ENCODE data around the gene XAGE1A. TPM values are rescaled to one million over a fixed set of nuclear protein-coding genes. Genes with fewer than 3 reads are reported as not detected.
"Not testable (repeated sequence)": the region's sequence is repeated elsewhere in the genome, so short reads cannot be mapped to it uniquely, and the experiment has no call there.

The XAGE1A gene, protein sequence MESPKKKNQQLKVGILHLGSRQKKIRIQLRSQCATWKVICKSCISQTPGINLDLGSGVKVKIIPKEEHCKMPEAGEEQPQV
- total RNA-seq, result not detected

DNA sequence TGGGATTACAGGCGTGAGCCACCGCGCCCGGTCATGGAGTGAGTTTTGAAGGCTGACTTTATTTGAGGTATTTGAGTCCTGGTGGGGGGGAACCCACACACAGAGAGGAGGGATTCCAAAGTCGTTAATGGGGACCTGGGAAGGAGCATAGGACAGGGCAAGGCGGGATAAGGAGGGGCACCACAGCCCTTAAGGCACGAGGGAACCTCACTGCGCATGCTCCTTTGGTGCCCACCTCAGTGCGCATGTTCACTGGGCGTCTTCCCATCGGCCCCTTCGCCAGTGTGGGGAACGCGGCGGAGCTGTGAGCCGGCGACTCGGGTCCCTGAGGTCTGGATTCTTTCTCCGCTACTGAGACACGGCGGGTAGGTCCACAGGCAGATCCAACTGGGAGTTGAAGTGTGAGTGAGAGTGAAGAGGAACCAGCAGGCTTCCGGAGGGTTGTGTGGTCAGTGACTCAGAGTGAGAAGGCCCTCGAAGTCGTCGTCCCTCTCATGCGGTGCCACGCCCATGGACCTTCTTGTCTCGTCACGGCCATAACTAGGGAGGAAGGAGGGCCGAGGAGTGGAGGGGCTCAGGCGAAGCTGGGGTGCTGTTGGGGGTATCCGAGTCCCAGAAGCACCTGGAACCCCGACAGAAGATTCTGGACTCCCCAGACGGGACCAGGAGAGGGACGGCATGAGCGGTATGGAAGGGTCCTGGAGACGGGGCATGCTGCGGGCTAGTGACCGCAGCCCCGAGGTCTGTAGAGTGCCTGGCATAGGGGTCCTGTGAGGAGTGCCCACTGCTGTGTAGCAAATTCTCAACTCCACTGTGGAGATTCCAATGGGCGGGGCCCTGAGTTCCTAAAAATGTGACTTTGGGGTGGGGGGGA is at the start of gene XAGE1A:
Gene XAGE1A (plus strand): TSS at position 264 of the 874 bp plus-strand sequence. CDS start 1,554 bp downstream, outside the sequence.
- CTCF ChIA-PET; H3K36me3 Mint-ChIP-seq (ENCODE audit: low read depth); H3K4me1 Mint-ChIP-seq; H3K9me3 Mint-ChIP-seq; H3K27me3 Mint-ChIP-seq; H3K4me3 Mint-ChIP-seq; DNase-seq; POLR2A ChIA-PET; H3K27ac Mint-ChIP-seq: not testable (repeated sequence)

DNA sequence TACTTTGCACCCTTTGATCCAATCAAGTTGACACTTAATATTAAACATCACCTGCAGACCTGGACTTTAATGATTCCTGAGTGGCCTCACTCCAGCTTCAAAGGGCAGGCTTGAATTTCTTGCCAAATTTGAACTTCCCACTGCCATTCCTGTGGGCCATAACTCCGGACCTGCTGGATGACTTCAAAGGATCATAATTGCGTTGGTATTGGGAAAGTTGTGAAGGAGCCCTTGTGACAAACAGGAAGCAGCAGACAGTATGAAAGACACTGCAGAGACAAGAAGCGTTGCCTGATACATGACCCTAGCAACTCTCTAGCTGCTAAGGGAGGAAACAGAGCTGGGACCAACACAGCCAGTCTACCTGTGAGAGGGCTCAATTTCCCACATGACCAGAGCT is 43.6 kb upstream of the XAGE1A start:
- POLR2A ChIA-PET; H3K36me3 Mint-ChIP-seq (ENCODE audit: low read depth); H3K4me3 Mint-ChIP-seq; H3K9me3 Mint-ChIP-seq; H3K27me3 Mint-ChIP-seq; CTCF ChIA-PET; H3K4me1 Mint-ChIP-seq; H3K27ac Mint-ChIP-seq; DNase-seq: not testable (repeated sequence)

DNA sequence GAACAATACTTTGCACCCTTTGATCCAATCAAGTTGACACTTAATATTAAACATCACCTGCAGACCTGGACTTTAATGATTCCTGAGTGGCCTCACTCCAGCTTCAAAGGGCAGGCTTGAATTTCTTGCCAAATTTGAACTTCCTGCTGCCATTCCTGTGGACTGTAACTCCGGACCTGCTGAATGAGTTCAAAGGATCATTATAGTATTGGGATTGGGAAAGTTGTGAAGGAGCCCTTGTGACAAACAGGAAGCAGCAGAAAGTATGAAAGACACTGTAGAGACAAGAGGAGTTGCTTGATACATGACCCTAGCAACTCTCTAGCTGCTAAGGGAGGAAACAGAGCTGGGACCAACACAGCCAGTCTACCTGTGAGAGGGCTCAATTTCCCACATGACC is 24.3 kb upstream of the XAGE1A start:
- H3K4me3 Mint-ChIP-seq; H3K27me3 Mint-ChIP-seq; POLR2A ChIA-PET; H3K27ac Mint-ChIP-seq; DNase-seq; H3K36me3 Mint-ChIP-seq (ENCODE audit: low read depth); H3K4me1 Mint-ChIP-seq; H3K9me3 Mint-ChIP-seq: not testable (repeated sequence)
- CTCF ChIA-PET, result interaction anchor here (0.6 kb wide), 1 partner anchor 679 kb away, joined by 3 read pairs; no protein-coding TSS in a partner anchor

DNA sequence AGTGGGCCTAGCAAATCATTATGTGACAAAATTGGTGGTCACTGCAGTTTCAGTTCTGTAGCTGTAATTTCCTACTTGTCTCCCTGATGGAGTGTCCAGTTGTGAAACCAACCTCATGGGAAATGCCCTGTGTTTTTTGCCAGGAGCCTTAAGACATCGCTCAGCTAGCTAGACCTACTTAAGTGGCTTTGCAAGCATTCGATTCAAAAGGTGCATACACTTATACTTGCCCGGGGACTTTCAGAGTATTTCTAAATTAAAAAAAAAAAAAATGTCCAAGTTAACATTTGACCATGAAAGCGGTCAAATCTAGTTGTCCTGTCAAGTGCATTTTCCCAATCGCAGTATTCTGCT is 788 bp downstream of the XAGE1A start:
- H3K36me3 Mint-ChIP-seq (ENCODE audit: low read depth); DNase-seq; H3K4me3 Mint-ChIP-seq; H3K27ac Mint-ChIP-seq; POLR2A ChIA-PET; H3K9me3 Mint-ChIP-seq; H3K4me1 Mint-ChIP-seq; CTCF ChIA-PET; H3K27me3 Mint-ChIP-seq: not testable (repeated sequence)

DNA sequence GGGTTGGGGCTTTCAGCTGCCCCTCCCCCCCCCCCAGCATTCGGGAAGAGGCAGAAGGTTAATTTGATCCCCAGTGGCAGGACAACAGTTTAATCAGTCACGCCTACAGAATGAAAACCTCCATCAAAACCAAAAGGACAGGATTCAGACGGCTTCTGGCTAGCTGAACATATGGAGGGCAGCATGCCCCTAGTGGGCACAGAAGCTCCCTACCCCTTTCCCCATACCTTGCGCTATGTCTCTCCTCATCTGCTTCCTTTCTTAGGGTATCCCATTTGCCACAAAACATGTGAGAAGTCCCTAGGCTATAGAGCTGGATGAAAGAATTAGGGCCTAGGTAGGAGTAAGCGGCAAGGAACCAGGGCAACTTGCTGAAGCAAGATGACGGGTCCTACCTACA is 5.8 kb downstream of the XAGE1A start:
- H3K4me1 Mint-ChIP-seq; H3K27me3 Mint-ChIP-seq; H3K9me3 Mint-ChIP-seq; H3K4me3 Mint-ChIP-seq; POLR2A ChIA-PET; DNase-seq; CTCF ChIA-PET; H3K27ac Mint-ChIP-seq; H3K36me3 Mint-ChIP-seq (ENCODE audit: low read depth): not testable (repeated sequence)

DNA sequence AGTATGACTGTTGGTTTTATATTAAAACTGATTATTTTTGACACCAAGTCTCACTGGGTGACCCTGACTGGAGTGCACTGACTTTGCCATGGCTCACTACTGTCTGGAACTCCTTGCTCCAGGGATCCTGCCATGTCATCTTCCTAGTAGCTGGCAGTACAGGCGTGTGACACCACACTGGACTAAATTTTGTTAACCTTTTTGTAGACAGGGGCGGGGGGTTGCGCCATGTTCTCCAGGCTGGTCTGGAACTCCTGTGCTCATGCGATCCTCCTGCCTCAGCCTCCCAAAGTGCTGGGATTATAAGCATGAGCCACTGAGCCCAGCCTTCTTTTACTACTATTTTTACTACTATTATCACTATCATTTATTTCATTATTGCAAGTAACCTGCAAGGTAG is 8.9 kb downstream of the XAGE1A start:
- Mint-ChIP-seq H3K4me1 (no peaks in the 10 kb centered on the region), H3K4me3 (no peak overlapping the region)

DNA sequence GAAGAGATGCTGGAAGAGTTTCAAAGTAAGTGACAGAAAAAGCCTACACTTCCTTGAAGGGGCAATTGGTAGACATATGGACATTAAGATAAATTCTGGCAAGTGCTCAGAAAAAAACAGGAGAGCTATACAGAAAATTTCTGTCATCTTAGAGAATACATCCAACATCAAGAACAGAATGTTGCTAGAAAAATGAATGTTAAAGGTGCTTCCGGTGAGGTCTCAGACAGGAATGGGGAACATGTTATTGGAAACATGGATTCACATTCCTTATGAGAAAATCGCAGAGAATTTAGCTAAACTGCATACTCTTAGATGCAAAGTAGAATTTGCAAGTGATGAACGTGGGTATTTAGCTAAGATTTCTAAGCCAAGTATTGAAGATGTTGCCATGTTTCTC is 11.7 kb downstream of the XAGE1A start:
- no peak for DNase-seq
- Mint-ChIP-seq H3K36me3 (ENCODE audit: low read depth) (no peaks in the 10 kb centered on the region), H3K27me3 (no peaks in the 10 kb centered on the region), H3K9me3 (no peaks in the 10 kb centered on the region), H3K4me1 (no peaks in the 10 kb centered on the region), H3K4me3 (no peak overlapping the region), H3K27ac (no peak overlapping the region)
- POLR2A ChIA-PET, result no interaction called here
- CTCF ChIA-PET, result no interaction called here

More for the DNA sequence above, 8.9 kb downstream of the XAGE1A start:
- no peak for DNase-seq
- POLR2A ChIA-PET, result no interaction called here
- CTCF ChIA-PET, result no interaction called here
- Mint-ChIP-seq H3K36me3 (ENCODE audit: low read depth) (no peaks in the 10 kb centered on the region), H3K27ac (no peak overlapping the region), H3K27me3 (no peaks in the 10 kb centered on the region), H3K9me3 (no peaks in the 10 kb centered on the region)

DNA sequence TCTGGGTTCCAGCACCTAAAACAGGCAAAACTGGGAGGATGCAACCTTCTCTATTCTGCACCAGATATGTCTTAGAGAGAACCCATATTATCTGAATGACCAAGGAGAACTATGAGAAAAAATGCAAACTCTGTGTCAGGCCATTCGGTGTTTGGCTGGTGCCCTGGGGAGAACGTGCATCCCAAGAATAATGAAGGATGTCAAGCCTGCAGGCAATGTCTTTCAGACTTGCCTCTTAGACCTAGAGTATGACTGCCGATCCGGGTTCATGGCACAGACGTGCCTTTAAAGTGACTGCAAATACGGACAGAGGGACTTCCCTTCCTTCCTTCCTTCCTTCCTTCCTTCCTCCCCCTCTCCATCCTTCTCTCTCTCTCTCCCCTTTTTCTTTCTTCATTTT is 14.3 kb downstream of the XAGE1A start:
- POLR2A ChIA-PET, result no interaction called here
- Mint-ChIP-seq H3K4me1 (no peaks in the 10 kb centered on the region), H3K27ac (no peak overlapping the region), H3K4me3 (no peak overlapping the region), H3K36me3 (ENCODE audit: low read depth) (no peaks in the 10 kb centered on the region), H3K9me3 (no peaks in the 10 kb centered on the region), H3K27me3 (no peaks in the 10 kb centered on the region)
- CTCF ChIA-PET, result no interaction called here
- DNase-seq, result no peak

DNA sequence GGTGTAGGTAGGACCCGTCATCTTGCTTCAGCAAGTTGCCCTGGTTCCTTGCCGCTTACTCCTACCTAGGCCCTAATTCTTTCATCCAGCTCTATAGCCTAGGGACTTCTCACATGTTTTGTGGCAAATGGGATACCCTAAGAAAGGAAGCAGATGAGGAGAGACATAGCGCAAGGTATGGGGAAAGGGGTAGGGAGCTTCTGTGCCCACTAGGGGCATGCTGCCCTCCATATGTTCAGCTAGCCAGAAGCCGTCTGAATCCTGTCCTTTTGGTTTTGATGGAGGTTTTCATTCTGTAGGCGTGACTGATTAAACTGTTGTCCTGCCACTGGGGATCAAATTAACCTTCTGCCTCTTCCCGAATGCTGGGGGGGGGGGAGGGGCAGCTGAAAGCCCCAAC is 15.5 kb downstream of the XAGE1A start:
- H3K4me1 Mint-ChIP-seq; POLR2A ChIA-PET; H3K27me3 Mint-ChIP-seq; H3K4me3 Mint-ChIP-seq; CTCF ChIA-PET; H3K36me3 Mint-ChIP-seq (ENCODE audit: low read depth); H3K27ac Mint-ChIP-seq; DNase-seq; H3K9me3 Mint-ChIP-seq: not testable (repeated sequence)

DNA sequence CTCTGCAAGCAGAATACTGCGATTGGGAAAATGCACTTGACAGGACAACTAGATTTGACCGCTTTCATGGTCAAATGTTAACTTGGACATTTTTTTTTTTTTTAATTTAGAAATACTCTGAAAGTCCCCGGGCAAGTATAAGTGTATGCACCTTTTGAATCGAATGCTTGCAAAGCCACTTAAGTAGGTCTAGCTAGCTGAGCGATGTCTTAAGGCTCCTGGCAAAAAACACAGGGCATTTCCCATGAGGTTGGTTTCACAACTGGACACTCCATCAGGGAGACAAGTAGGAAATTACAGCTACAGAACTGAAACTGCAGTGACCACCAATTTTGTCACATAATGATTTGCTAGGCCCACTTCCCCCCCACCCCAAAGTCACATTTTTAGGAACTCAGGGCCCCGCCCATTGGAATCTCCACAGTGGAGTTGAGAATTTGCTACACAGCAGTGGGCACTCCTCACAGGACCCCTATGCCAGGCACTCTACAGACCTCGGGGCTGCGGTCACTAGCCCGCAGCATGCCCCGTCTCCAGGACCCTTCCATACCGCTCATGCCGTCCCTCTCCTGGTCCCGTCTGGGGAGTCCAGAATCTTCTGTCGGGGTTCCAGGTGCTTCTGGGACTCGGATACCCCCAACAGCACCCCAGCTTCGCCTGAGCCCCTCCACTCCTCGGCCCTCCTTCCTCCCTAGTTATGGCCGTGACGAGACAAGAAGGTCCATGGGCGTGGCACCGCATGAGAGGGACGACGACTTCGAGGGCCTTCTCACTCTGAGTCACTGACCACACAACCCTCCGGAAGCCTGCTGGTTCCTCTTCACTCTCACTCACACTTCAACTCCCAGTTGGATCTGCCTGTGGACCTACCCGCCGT is 20.7 kb downstream of the XAGE1A start:
- CTCF ChIA-PET, H3K4me1 Mint-ChIP-seq: not testable (repeated sequence)

DNA sequence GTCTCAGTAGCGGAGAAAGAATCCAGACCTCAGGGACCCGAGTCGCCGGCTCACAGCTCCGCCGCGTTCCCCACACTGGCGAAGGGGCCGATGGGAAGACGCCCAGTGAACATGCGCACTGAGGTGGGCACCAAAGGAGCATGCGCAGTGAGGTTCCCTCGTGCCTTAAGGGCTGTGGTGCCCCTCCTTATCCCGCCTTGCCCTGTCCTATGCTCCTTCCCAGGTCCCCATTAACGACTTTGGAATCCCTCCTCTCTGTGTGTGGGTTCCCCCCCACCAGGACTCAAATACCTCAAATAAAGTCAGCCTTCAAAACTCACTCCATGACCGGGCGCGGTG is 21.3 kb downstream of the XAGE1A start, which contains the start of gene XAGE1B:
Gene XAGE1B (minus strand): TSS at position 77 of the 339 bp plus-strand sequence. CDS start 1,536 bp downstream, outside the sequence.
- H3K36me3 Mint-ChIP-seq (ENCODE audit: low read depth); POLR2A ChIA-PET; H3K4me3 Mint-ChIP-seq; DNase-seq; H3K27ac Mint-ChIP-seq; H3K9me3 Mint-ChIP-seq; H3K4me1 Mint-ChIP-seq; H3K27me3 Mint-ChIP-seq; CTCF ChIA-PET: not testable (repeated sequence)

More for the DNA sequence above, 20.7 kb downstream of the XAGE1A start:
- H3K4me3 Mint-ChIP-seq; H3K27me3 Mint-ChIP-seq; H3K36me3 Mint-ChIP-seq (ENCODE audit: low read depth); H3K27ac Mint-ChIP-seq; H3K9me3 Mint-ChIP-seq; DNase-seq; POLR2A ChIA-PET: not testable (repeated sequence)

DNA sequence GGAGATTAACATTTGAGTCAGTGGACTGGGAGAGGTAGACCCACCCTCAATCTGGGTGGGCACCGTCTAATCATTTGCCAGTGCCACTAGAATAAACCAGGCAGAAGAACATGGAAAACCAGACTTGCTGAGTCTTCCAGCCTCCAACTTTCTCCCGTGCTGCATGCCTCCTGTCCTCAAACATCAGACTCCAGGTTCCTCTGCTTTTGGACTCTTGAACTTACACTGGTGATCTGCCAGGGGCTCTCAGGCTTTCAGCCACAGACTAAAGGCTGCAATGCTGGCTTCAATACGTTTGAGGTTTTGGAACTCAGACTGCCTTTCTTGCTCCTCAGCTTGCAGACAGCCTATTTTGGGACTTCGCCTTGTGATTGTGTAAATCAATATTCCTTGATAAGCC is 45.4 kb downstream of the XAGE1A start:
- H3K4me3 Mint-ChIP-seq; CTCF ChIA-PET; H3K4me1 Mint-ChIP-seq; POLR2A ChIA-PET; H3K27me3 Mint-ChIP-seq; H3K9me3 Mint-ChIP-seq; H3K27ac Mint-ChIP-seq; DNase-seq; H3K36me3 Mint-ChIP-seq (ENCODE audit: low read depth): not testable (repeated sequence)

DNA sequence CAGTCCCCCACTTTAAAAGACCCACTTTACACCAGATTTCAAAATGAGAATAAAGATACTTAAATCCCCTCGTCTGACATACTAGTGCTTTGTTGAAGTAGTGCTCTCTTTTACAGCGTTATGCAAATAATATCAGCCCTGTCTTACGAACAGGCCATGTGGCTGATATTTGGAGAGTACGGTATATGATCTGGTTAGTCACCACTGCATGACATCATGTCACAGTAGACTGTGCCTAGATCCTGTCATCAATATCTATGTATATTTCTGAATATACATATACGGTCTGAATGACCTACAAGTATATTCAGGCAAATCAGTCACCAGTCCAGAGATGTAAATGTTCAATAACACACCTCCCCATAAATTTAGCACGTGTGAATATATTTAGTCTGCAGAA is 46.7 kb downstream of the XAGE1A start:
- no peak overlapping the region for H3K27ac Mint-ChIP-seq
- POLR2A ChIA-PET, result no interaction called here
- DNase-seq, result no peak
- no peaks in the 10 kb centered on the region for H3K4me1 Mint-ChIP-seq
- no peaks in the 10 kb centered on the region for H3K9me3 Mint-ChIP-seq
- no peak overlapping the region for H3K4me3 Mint-ChIP-seq
- no peaks in the 10 kb centered on the region for H3K27me3 Mint-ChIP-seq
- H3K36me3 Mint-ChIP-seq (ENCODE audit: low read depth), result no peaks in the 10 kb centered on the region
- CTCF ChIA-PET, result no interaction called here
